ENCODE data around the gene F3.
A peak's percentile ranks its signal among the peaks of the same experiment; 100 is the strongest.

The F3 gene

DNA sequence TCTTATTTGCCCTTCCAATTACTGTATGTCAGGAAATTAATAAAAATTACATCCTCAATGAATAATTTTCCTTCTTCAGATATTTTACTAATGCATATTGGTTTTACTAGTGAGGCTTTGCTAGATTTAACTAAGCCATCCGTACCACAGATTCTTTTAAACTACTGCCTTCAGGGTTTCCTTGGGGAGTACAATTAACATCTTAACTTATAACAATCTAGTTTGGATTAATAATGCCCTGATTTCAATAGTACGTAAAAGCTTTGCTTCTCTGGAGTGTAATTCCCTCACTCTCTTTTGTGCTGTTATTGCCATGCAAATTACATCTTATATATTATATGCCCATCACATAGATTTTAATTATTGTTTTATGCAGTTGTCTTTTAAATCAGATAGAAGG is 24.3 kb upstream of the F3 start:
- in situ Hi-C loops (cut with MboI; ENCODE audit: low sequenced_read_pairs), result no loop called here
- DNase-seq (ENCODE audit: low spot score in 2 of 2), result peak in 1 of 2 experiments; percentile 9
- Histone ChIP-seq H3K36me3 (replicated peaks) (no peaks in the 10 kb centered on the region), H3K4me3 (no peak overlapping the region), H3K27me3 (ENCODE audit: low read depth) (no peaks in the 10 kb centered on the region), H3K4me1 (peaks cover 13% of the 10 kb centered on the region), H3K9me3 (no peaks in the 10 kb centered on the region)

DNA sequence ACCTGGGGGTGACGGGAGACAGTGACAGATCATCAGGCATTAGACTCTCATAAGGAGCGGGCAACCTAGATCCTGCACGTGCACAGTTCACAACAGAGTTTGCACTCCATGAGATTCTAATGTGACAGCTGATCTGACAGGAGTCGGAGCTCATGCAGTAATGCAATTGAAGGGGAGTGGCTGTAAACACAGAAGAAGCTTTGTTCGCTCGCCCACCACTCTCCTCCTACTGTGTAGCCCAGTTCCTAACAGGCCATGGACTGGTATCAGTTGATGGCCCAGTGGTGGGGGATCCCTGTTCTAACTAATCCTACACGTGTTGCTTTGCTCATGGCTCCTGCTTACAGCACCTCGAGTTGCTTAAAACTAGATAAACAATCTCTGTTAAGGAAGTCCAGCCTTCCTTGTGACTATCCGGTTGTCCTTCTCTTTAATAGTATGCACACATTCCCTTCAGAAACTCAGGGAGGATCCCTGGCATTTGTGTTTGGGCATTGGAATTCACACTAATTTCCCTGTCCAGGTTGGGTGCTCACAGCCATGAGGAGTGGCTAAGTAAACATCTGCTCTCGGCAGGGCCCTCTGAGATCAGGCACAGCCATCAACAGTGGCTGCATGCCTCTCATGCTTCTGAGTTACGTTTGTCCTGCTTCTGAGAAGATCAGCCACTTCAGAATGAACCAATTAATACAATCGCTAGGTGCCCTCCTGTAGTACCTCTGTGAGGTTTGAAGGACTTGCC is 21.1 kb upstream of the F3 start:
- in situ Hi-C loops (cut with MboI; ENCODE audit: low sequenced_read_pairs), result no loop called here
- H3K36me3 ChIP-seq (replicated peaks), result no peaks in the 10 kb centered on the region
- peaks cover 13% of the 10 kb centered on the region for H3K4me1 ChIP-seq
- DNase-seq (ENCODE audit: low spot score in 2 of 2), result no peak
- no peaks in the 10 kb centered on the region for H3K27me3 ChIP-seq (ENCODE audit: low read depth)
- H3K4me3 ChIP-seq, result no peak overlapping the region
- no peaks in the 10 kb centered on the region for H3K9me3 ChIP-seq

DNA sequence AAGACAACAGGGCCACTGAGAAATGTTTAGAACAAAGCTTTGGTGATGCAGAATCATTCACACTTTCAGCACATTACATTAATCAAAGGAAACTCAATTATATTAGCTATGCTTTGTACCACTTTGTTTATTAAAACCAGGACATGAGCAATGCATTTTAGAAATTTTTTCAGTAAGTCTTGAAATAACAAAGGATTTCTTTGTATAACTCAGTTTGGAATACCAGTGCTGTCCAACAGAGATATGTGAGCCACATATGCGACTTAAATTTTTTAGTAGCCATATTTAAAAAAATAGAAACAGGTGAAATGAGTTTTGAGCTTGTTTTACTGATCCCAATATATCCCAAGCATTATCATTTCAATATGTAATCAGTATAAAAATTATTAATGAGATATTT is 18.8 kb upstream of the F3 start:
- Histone ChIP-seq H3K36me3 (replicated peaks) (no peaks in the 10 kb centered on the region), H3K9me3 (no peaks in the 10 kb centered on the region), H3K4me1 (no peaks in the 10 kb centered on the region), H3K27me3 (ENCODE audit: low read depth) (no peaks in the 10 kb centered on the region), H3K4me3 (no peak overlapping the region)
- DNase-seq (ENCODE audit: low spot score in 2 of 2), result no peak
- in situ Hi-C loops (cut with MboI; ENCODE audit: low sequenced_read_pairs), result no loop called here

DNA sequence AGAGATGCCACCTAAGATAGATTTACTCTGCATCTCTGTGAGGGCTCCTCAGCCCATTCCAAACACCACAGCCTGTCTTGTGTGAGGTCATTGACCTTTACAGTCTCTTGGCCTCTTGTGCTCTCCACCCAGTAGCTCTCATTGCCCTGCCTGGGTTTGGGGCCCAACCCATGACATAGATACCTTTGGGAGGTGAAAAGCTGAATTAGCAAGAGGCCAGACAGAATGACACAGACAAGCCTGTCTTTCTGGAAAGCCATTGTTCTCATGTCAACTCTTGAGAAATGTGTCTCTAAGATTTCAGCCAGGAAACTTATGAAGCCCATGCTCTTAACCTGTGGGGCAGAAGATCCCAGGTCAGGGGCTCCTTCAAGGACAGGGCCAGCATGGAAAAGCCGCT is 18.4 kb upstream of the F3 start:
- no peak for DNase-seq (ENCODE audit: low spot score in 2 of 2)
- in situ Hi-C loops (cut with MboI; ENCODE audit: low sequenced_read_pairs), result no loop called here
- Histone ChIP-seq H3K9me3 (no peaks in the 10 kb centered on the region), H3K4me1 (no peaks in the 10 kb centered on the region), H3K4me3 (no peak overlapping the region), H3K27me3 (ENCODE audit: low read depth) (no peaks in the 10 kb centered on the region), H3K36me3 (replicated peaks) (no peaks in the 10 kb centered on the region)

DNA sequence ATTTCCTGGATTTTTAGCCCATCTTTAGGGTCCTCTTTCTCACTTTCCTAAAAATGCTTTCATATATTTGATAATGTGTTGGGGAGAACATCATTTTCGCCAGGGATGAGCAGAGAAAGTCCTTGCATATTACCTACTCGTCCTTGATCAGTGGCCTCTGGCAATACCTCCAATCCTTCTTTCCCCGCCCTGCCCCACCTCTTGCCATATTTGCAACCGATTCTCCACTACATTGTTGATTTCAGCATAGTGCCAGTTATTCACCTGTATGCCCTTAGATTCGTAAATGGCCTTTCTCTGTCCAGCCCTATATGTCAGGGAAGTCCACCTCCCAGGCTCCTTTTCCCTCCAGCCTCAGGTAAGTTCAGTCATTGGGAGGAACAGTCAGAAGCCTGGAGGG is 13.5 kb upstream of the F3 start:
- Histone ChIP-seq H3K4me1 (peaks cover 15% of the 10 kb centered on the region), H3K9me3 (no peaks in the 10 kb centered on the region), H3K36me3 (replicated peaks) (no peaks in the 10 kb centered on the region), H3K27me3 (ENCODE audit: low read depth) (no peaks in the 10 kb centered on the region), H3K4me3 (no peak overlapping the region)
- in situ Hi-C loops (cut with MboI; ENCODE audit: low sequenced_read_pairs), result no loop called here
- DNase-seq (ENCODE audit: low spot score in 2 of 2), result no peak

DNA sequence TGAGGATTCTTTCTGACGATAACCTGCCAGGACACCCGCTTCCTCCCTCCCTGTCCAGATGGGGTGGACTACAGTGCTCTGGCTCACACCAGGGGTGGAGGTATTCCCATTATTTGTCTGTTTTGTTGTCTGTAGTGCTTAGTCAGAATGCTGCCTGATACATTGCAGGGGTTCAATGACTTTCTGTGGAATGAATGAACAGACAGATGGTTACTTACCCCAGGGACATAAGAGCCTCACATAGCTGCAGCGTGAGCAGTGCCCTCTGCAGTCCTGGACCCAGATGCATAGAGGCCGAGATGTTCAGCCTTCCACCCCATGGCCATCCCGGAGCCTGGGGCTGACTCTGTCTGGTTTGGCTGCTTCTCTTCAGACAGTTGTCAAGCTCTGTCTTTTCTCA is 13.0 kb upstream of the F3 start:
- in situ Hi-C loops (cut with MboI; ENCODE audit: low sequenced_read_pairs), result no loop called here

DNA sequence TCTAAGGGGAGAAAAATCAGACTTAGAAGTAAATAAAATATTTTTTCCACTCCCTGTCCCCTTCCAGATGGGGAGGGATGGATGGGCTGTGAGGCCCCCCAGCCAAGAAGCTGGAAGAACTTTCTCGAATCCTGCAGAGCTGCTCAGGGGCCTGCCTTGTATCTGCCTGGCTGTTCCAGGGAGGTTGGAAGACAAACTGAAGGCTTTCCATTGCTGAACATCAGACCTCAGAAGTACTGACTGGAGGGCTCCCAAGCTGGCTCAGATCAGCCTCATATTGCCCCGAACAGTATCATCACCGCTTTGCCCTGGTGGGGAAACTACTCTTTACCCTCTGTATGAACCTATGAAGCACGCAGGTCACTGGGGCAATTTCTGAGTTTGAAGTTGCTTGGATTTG is 12.4 kb upstream of the F3 start:
- H3K9me3 ChIP-seq, result no peaks in the 10 kb centered on the region
- peaks cover 15% of the 10 kb centered on the region for H3K4me1 ChIP-seq
- no peak overlapping the region for H3K4me3 ChIP-seq
- H3K36me3 ChIP-seq (replicated peaks), result no peaks in the 10 kb centered on the region
- H3K27me3 ChIP-seq (ENCODE audit: low read depth), result no peaks in the 10 kb centered on the region
- no peak for DNase-seq (ENCODE audit: low spot score in 2 of 2)
- in situ Hi-C loops (cut with MboI; ENCODE audit: low sequenced_read_pairs), result no loop called here

More for the DNA sequence above, 13.0 kb upstream of the F3 start:
- DNase-seq (ENCODE audit: low spot score in 2 of 2), result no peak
- Histone ChIP-seq H3K9me3 (no peaks in the 10 kb centered on the region), H3K4me3 (no peak overlapping the region), H3K27me3 (ENCODE audit: low read depth) (no peaks in the 10 kb centered on the region), H3K36me3 (replicated peaks) (no peaks in the 10 kb centered on the region), H3K4me1 (peaks cover 15% of the 10 kb centered on the region)

DNA sequence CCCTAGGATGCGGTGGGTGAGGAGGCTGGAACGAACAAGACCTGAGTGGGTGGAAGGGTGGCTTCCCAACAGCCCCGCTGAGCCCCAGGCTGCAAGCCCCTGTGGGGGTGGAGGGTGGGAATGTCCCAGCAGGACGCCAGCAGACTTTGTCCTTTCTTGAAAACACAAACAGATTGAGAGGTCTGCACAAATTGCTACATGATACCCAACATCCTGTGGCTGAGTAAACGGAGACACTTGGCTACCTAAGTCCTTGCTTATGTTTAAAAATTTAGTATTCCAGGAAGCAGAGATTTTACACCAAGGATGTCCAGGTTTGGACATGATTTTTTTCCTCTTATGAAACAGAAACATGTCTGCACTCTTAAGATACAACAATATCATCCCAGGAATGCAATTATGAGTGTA is 11.8 kb upstream of the F3 start:
- no peaks in the 10 kb centered on the region for H3K27me3 ChIP-seq (ENCODE audit: low read depth)
- in situ Hi-C loops (cut with MboI; ENCODE audit: low sequenced_read_pairs), result no loop called here
- H3K36me3 ChIP-seq (replicated peaks), result no peaks in the 10 kb centered on the region
- H3K4me1 ChIP-seq, result peaks cover 15% of the 10 kb centered on the region
- H3K4me3 ChIP-seq, result no peak overlapping the region
- no peaks in the 10 kb centered on the region for H3K9me3 ChIP-seq
- DNase-seq (ENCODE audit: low spot score in 2 of 2), result no peak

DNA sequence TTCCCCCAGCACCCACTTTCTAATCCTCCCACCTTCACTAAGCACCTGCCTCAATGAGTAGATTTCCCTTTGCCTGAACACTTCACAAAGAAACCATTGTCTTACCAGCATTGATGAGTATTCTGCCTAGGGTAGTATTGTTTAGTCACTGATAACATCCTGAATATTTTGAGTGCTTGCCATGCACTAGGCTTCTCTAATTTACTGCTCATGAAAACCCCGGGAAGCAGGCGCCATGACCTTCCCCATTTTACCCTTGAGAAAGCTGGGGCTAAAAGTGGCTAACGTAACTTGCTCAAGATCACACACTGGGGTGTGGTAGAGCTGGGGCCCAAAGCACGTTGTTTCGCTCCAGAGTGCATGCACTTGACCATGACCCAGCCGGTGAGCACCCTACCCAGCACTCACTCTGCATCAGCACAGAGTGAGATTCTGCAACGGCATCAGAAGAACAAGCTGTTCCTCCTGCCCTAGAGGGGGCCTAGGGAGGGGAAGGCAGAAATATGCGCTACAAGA is 10.6 kb upstream of the F3 start:
- no peaks in the 10 kb centered on the region for H3K27me3 ChIP-seq (ENCODE audit: low read depth)
- DNase-seq (ENCODE audit: low spot score in 2 of 2), result no peak
- H3K36me3 ChIP-seq (replicated peaks), result no peaks in the 10 kb centered on the region
- peaks cover 15% of the 10 kb centered on the region for H3K4me1 ChIP-seq
- no peak overlapping the region for H3K4me3 ChIP-seq
- in situ Hi-C loops (cut with MboI; ENCODE audit: low sequenced_read_pairs), result no loop called here
- no peaks in the 10 kb centered on the region for H3K9me3 ChIP-seq

DNA sequence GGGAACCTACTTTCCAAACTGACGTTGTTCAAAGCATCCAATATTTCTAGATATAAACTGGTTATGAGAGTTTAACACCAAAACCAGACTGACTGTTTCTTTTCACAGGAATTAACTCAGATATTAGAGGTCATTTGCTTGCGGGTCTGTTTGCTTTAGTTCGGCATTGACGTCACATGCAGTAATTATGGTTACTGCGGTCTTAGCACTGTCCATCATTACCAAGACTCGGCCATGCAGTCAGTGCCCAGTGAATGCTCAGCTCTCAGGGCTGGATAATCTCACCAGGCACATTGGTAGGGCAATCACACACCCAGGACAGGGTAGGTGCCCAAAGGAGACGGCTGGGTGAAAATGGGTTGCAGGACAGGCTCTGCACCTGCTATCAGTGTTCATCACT is 9.9 kb upstream of the F3 start:
- in situ Hi-C loops (cut with MboI; ENCODE audit: low sequenced_read_pairs), result no loop called here
- no peaks in the 10 kb centered on the region for H3K36me3 ChIP-seq (replicated peaks)
- H3K27me3 ChIP-seq (ENCODE audit: low read depth), result no peaks in the 10 kb centered on the region
- no peaks in the 10 kb centered on the region for H3K9me3 ChIP-seq
- no peak for DNase-seq (ENCODE audit: low spot score in 2 of 2)
- H3K4me1 ChIP-seq, result peaks cover 15% of the 10 kb centered on the region
- no peak overlapping the region for H3K4me3 ChIP-seq

DNA sequence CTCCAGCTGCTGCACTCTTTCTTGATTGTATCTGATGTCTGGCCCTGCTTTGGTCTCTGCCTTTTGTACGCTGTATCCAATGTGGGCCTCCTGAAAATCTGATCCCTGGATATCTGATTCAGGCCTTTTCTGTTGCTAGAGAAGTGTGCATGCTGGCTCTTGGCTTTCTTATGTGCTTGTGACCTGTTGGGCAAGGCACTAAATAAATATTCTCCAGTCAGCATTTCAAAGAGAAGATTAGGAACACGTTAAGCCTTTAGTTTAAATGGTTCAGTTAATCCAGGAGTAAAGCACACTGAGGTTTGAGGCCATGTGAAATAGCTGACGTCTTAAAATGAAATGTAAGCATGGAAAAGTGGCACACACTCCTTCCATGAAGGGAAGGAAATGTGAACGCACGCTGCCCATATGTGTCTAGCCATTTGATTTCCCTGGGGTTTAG is 9.3 kb upstream of the F3 start:
- Histone ChIP-seq H3K9me3 (no peaks in the 10 kb centered on the region), H3K4me1 (peaks cover 15% of the 10 kb centered on the region), H3K4me3 (no peak overlapping the region), H3K27me3 (ENCODE audit: low read depth) (no peaks in the 10 kb centered on the region), H3K36me3 (replicated peaks) (no peaks in the 10 kb centered on the region)
- DNase-seq (ENCODE audit: low spot score in 2 of 2), result peak; percentile 40 to 85
- in situ Hi-C loops (cut with MboI; ENCODE audit: low sequenced_read_pairs), result no loop called here

DNA sequence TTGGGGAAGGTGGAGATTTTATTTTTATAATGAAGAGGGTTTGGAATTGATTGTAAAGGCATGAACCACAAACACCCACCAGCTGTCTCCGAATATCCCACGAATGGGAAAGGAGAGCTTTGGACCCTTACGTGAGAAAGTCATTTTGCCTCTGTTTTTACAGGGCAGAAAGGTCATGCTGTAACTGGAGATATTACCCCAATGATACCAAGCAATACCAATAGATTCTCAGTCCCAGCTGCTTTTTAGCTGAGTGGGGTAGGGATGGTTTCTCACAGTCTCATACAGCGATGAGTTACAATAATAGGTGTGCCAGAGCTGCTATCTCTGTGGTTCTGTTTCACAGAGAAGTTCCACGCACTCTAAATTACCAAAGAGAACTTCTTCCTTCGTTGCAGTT is 8.8 kb upstream of the F3 start:
- H3K9me3 ChIP-seq, result no peaks in the 10 kb centered on the region
- H3K27me3 ChIP-seq (ENCODE audit: low read depth), result no peaks in the 10 kb centered on the region
- H3K4me1 ChIP-seq, result peaks cover 15% of the 10 kb centered on the region
- no peak overlapping the region for H3K4me3 ChIP-seq
- in situ Hi-C loops (cut with MboI; ENCODE audit: low sequenced_read_pairs), result no loop called here
- H3K36me3 ChIP-seq (replicated peaks), result no peaks in the 10 kb centered on the region
- no peak for DNase-seq (ENCODE audit: low spot score in 2 of 2)

DNA sequence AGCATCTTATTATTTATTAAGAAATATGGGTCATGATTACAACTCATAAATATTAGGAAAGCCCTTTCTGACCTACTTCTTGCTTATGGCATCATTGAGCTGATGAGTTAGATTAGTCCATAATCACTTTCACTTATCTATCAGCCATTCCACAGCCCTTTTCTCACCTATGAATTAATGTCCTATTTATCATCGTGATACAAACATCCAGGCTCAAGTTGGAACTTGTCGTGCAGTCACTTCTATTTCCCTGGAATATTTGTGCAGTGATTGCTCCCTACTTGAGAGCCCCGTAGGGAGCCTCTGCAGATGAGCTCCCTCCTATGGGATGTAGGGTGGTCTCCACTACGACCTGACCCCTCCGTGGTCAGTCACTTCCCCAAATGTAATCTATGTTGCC is 8.1 kb upstream of the F3 start:
- Histone ChIP-seq H3K4me3 (no peak overlapping the region), H3K9me3 (no peaks in the 10 kb centered on the region)
- in situ Hi-C loops (cut with MboI; ENCODE audit: low sequenced_read_pairs), result no loop called here

DNA sequence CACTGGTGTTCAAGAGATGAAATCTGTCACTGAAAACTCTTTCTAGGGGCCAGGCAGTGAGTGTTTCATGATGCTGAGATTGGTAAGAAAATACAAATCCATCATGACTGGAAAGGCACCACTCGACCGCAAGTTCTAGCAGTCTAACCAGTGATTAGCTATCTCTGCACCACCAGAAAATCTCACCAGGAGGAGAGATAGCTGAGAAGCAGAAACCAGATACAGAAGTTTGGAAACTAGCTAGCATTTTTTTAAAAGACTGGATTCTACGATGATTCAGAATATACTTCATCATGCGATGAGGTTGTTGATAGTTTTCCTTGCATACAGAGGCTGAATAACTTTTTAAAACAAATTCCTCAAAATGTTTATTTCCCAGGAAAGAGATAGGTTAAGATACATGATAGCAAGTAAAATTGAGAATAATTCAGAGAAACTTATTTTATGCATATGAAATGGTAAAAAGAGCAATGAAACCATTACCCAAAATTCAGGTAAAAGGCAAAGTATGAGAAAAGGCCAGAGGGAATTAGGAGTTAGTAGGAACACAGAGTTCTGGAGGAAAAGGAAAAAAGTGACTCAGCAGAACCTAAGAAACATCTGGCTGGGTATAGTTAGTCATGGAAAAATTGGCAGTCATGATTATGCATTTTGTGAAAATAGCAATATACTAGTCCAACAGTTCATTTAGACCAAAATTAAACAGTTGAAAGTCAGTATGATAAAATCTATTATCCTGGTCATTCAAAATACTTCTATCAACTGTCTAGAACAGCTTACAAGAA is 3.3 kb upstream of the F3 start:
- no peak for DNase-seq (ENCODE audit: low spot score in 2 of 2)
- Histone ChIP-seq H3K4me3 (no peak overlapping the region), H3K36me3 (replicated peaks) (no peaks in the 10 kb centered on the region; the same call in 1 of the 2 replicates), H3K9me3 (no peaks in the 10 kb centered on the region), H3K4me1 (peaks cover 13% of the 10 kb centered on the region), H3K27me3 (ENCODE audit: low read depth) (no peaks in the 10 kb centered on the region)
- in situ Hi-C loops (cut with MboI; ENCODE audit: low sequenced_read_pairs), result no loop called here

More for the DNA sequence above, 8.1 kb upstream of the F3 start:
- DNase-seq (ENCODE audit: low spot score in 2 of 2), result no peak
- Histone ChIP-seq H3K27me3 (ENCODE audit: low read depth) (no peaks in the 10 kb centered on the region), H3K36me3 (replicated peaks) (no peaks in the 10 kb centered on the region), H3K4me1 (peaks cover 15% of the 10 kb centered on the region)

Measured in HAP-1 (cell line).